HEK293 (cell line): ENCODE data around the gene PHRF1.

Experiments used
- CTCF ChIA-PET: fragments of 350-600 bp; formaldehyde crosslinking; extraction: SDS; loops from one replicate; lab custom pipeline; 2021; ENCODE audit warnings: antibody characterized with exemption; lab: Yijun Ruan, JAX
- POLR2A ChIA-PET: fragments of 300-600 bp; formaldehyde crosslinking; extraction: SDS; loops from one replicate; lab custom pipeline; 2020; ENCODE audit warnings: antibody characterized with exemption, inconsistent platforms; lab: Yijun Ruan, JAX
- H3K27ac ChIP-seq: fragments of 200-500 bp; sonication (Bioruptor generic); 2 replicates; pipeline ENCODE4 v1.5.1; 2014; ENCODE audit warnings: low read depth, low read length, control low read depth, inconsistent platforms; ENCODE audit errors: extremely low read depth
- H3K36me3 ChIP-seq, 2 experiments: fragments of 200-500 bp in 1 of 2; sonication (Bioruptor generic) in 1 of 2; 1 replicate in 1 of 2; 2 replicates in 1 of 2; pipeline ENCODE4 v1.5.1; 2014 to 2017; ENCODE audit warnings: inconsistent platforms in 2 of 2, low read length in 2 of 2; ENCODE audit not compliant: control insufficient read depth in 2 of 2, insufficient read depth in 1 of 2
- H3K4me1 ChIP-seq: fragments of 200-500 bp; sonication (Bioruptor generic); 2 replicates; pipeline ENCODE4 v1.5.1; 2014; ENCODE audit warnings: mild to moderate bottlenecking, low read length, inconsistent platforms; ENCODE audit not compliant: control insufficient read depth, insufficient read depth
- H3K4me3 ChIP-seq: 2 replicates; pipeline ENCODE4 v1.5.1; 2011; ENCODE audit warnings: low read depth, mild to moderate bottlenecking, control low read depth, low read length, moderate library complexity
- H3K9me3 ChIP-seq: fragments of 200-500 bp; sonication (Bioruptor generic); 2 replicates; pipeline ENCODE4 v1.5.1; 2014; ENCODE audit warnings: low read depth, low read length, inconsistent platforms; ENCODE audit not compliant: control insufficient read depth, insufficient read depth
- REPIN1 ChIP-seq: fragments of 450-650 bp; formaldehyde crosslinking; IDR thresholded peaks from 2 replicates; pipeline ENCODE4 v1.5.1; 2017; ENCODE audit warnings: missing biosample characterization, missing genetic modification characterization, low read depth
- SCRT2 ChIP-seq: fragments of 450-650 bp; formaldehyde crosslinking; IDR thresholded peaks from 2 replicates; pipeline ENCODE4 v1.5.1; 2016; ENCODE audit warnings: missing biosample characterization, missing genetic modification characterization
- ZBTB20 ChIP-seq: fragments of 450-650 bp; formaldehyde crosslinking; IDR thresholded peaks from 2 replicates; pipeline ENCODE4 v1.5.1; 2016; ENCODE audit warnings: missing biosample characterization, missing genetic modification characterization
- ZBTB8A ChIP-seq: fragments of 450-650 bp; formaldehyde crosslinking; IDR thresholded peaks from 2 replicates; pipeline ENCODE4 v1.5.1; 2016; ENCODE audit warnings: missing biosample characterization, missing genetic modification characterization
- ZNF148 ChIP-seq: fragments of 450-650 bp; formaldehyde crosslinking; IDR thresholded peaks from 2 replicates; pipeline ENCODE4 v1.5.0; 2017; ENCODE audit warnings: missing biosample characterization, missing genetic modification characterization, borderline replicate concordance
- ZNF48 ChIP-seq: fragments of 450-650 bp; formaldehyde crosslinking; IDR thresholded peaks from 2 replicates; pipeline ENCODE4 v1.5.1; 2016; ENCODE audit warnings: missing biosample characterization, missing genetic modification characterization
- ZNF585B ChIP-seq: fragments of 450-650 bp; formaldehyde crosslinking; IDR thresholded peaks from 2 replicates; pipeline ENCODE4 v1.5.1; 2016; ENCODE audit warnings: missing biosample characterization, missing genetic modification characterization
- ZNF830 ChIP-seq: fragments of 450-650 bp; IDR thresholded peaks from 2 replicates; pipeline ENCODE4 v1.5.0; 2018; ENCODE audit warnings: missing biosample characterization, missing genetic modification characterization, low read depth, mild to moderate bottlenecking, moderate library complexity
- ZSCAN16 ChIP-seq: fragments of 450-650 bp; formaldehyde crosslinking; IDR thresholded peaks from 2 replicates; pipeline ENCODE4 v1.5.1; 2016; ENCODE audit warnings: missing biosample characterization, missing genetic modification characterization
- ZSCAN30 ChIP-seq: fragments of 450-650 bp; IDR thresholded peaks from 2 replicates; pipeline ENCODE4 v1.5.1; 2018; ENCODE audit warnings: missing biosample characterization, mild to moderate bottlenecking, missing genetic modification characterization, moderate library complexity
- TF ChIP-seq, protein P1 (sequence below): fragments of 450-650 bp; formaldehyde crosslinking; IDR thresholded peaks from 2 replicates; pipeline ENCODE4 v1.5.1; 2016; ENCODE audit warnings: missing biosample characterization, missing genetic modification characterization
- TF ChIP-seq, protein P2 (sequence below): fragments of 450-650 bp; formaldehyde crosslinking; conservative IDR thresholded peaks from 2 replicates; pipeline ENCODE4 v1.5.1; 2016; ENCODE audit warnings: low read depth, missing biosample characterization, missing genetic modification characterization
- TF ChIP-seq, protein P3 (sequence below): fragments of 450-650 bp; formaldehyde crosslinking; IDR thresholded peaks from 2 replicates; pipeline ENCODE4 v1.5.1; 2016; ENCODE audit warnings: missing biosample characterization, missing genetic modification characterization

The PHRF1 gene

DNA sequence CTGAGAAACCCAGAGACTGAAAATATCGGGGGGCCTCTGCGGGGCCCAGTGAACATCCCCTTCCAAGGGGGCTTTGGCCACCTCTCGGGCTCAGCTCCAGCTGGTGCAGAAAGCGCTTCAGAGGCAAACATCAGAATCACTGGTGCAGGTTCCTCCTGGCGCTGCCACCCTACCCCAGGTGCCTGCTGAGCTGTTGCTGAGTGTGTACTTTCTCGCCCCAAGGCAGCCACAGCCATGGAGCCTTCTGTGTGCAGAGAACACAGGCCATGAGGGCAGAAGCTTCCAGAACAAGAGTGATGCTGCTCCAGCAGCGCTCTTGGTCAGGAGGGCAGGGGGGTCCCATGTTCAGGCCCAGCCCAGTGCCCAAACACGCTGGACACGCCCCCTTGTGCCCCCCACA, 67.1 kb downstream of the PHRF1 start:
- no peaks in the 10 kb centered on the region for H3K4me1 ChIP-seq
- peaks cover 0 to 66% of the 10 kb centered on the region in 2 experiments; a peak in 2 of 3 replicates for H3K36me3 ChIP-seq
- ChIA-PET CTCF (interaction anchor here (0.6 kb wide), 1 partner anchor 105 kb away, joined by 6 read pairs; no protein-coding TSS in a partner anchor), POLR2A (no interaction called here)
- H3K27ac ChIP-seq, result no peak overlapping the region
- TF ChIP-seq SCRT2 (tag by site-specific recombination) (no peak), ZSCAN16 (tag by site-specific recombination) (no peak), REPIN1 (tag by site-specific recombination) (no peak), ZSCAN30 (no peak), ZNF830 (tag by site-specific recombination) (no peak), ZNF585B (tag by site-specific recombination) (no peak), ZBTB20 (tag by site-specific recombination) (no peak), ZNF148 (tag by site-specific recombination) (no peak)
- TF ChIP-seq, protein P1, sequence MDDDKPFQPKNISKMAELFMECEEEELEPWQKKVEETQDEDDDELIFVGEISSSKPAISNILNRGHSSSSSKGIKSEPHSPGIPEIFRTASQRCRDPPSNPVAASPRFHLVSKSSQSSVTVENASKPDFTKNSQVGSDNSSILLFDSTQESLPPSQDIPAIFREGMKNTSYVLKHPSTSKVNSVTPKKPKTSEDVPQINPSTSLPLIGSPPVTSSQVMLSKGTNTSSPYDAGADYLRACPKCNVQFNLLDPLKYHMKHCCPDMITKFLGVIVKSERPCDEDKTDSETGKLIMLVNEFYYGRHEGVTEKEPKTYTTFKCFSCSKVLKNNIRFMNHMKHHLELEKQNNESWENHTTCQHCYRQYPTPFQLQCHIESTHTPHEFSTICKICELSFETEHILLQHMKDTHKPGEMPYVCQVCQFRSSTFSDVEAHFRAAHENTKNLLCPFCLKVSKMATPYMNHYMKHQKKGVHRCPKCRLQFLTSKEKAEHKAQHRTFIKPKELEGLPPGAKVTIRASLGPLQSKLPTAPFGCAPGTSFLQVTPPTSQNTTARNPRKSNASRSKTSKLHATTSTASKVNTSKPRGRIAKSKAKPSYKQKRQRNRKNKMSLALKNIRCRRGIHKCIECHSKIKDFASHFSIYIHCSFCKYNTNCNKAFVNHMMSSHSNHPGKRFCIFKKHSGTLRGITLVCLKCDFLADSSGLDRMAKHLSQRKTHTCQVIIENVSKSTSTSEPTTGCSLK, result no peak
- TF ChIP-seq, protein P2, sequence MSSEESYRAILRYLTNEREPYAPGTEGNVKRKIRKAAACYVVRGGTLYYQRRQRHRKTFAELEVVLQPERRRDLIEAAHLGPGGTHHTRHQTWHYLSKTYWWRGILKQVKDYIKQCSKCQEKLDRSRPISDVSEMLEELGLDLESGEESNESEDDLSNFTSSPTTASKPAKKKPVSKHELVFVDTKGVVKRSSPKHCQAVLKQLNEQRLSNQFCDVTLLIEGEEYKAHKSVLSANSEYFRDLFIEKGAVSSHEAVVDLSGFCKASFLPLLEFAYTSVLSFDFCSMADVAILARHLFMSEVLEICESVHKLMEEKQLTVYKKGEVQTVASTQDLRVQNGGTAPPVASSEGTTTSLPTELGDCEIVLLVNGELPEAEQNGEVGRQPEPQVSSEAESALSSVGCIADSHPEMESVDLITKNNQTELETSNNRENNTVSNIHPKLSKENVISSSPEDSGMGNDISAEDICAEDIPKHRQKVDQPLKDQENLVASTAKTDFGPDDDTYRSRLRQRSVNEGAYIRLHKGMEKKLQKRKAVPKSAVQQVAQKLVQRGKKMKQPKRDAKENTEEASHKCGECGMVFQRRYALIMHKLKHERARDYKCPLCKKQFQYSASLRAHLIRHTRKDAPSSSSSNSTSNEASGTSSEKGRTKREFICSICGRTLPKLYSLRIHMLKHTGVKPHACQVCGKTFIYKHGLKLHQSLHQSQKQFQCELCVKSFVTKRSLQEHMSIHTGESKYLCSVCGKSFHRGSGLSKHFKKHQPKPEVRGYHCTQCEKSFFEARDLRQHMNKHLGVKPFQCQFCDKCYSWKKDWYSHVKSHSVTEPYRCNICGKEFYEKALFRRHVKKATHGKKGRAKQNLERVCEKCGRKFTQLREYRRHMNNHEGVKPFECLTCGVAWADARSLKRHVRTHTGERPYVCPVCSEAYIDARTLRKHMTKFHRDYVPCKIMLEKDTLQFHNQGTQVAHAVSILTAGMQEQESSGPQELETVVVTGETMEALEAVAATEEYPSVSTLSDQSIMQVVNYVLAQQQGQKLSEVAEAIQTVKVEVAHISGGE (tag by site-specific recombination), result no peak
- TF ChIP-seq, protein P3, sequence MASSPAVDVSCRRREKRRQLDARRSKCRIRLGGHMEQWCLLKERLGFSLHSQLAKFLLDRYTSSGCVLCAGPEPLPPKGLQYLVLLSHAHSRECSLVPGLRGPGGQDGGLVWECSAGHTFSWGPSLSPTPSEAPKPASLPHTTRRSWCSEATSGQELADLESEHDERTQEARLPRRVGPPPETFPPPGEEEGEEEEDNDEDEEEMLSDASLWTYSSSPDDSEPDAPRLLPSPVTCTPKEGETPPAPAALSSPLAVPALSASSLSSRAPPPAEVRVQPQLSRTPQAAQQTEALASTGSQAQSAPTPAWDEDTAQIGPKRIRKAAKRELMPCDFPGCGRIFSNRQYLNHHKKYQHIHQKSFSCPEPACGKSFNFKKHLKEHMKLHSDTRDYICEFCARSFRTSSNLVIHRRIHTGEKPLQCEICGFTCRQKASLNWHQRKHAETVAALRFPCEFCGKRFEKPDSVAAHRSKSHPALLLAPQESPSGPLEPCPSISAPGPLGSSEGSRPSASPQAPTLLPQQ (tag by site-specific recombination), result no peak
- H3K4me3 ChIP-seq, result no peak overlapping the region
- H3K9me3 ChIP-seq, result no peaks in the 10 kb centered on the region

DNA sequence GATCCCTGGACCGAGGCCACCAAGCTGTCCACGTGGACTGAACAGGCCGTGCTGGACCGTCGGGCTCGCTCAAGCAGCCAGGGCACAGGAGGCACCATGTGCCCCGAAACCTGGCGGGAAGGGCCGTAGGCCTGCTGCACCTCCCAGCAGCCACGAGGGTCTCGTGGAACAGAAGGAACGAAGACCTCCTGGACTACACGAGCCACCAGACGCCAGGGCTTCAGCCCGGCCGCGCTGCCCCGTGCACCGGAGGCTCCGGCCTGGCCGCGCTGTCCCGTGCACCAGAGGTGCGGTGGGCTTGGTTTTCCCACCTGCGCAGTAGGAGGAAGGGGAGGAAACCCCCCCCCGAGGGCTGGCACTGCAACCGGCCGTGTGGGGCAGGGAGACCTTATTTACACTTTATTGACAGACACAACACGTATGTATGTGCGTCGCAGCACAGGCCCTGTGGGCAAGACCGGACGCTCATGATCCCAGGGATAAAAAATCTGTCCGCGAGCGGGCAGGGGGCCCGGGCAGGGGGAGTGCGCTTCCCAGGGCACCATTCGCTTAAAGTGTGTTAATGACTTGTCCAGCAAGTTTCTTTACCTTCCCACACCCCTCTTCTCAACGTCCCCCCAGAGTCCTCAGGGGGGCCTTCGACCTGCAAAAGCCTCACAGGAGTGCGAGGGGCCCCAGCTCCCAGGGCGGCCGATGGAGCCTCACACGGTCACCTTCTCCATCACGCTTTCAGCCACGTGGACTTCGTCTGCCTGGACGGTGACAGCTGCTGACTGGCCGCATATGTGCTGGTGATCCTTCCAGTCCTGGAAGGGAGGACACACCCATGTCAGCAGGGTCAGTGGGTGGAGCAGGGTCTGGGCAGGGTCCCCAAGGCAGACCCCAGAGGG, 67.8 kb downstream of the PHRF1 start:
- ChIA-PET POLR2A (no interaction called here), CTCF (interaction anchor here (0.6 kb wide), 1 partner anchor 104 kb away, joined by 6 read pairs; no protein-coding TSS in a partner anchor)
- H3K36me3 ChIP-seq, result peaks cover 0 to 71% of the 10 kb centered on the region in 2 experiments; a peak in 2 of 3 replicates
- no peaks in the 10 kb centered on the region for H3K4me1 ChIP-seq
- H3K9me3 ChIP-seq, result no peaks in the 10 kb centered on the region
- no peak overlapping the region for H3K4me3 ChIP-seq
- TF ChIP-seq ZBTB8A (tag by site-specific recombination) (0 out of 2 replicates have a peak, but pooled peaks have one; percentile 32), ZNF48 (tag by site-specific recombination) (no peak)
- H3K27ac ChIP-seq, result no peak overlapping the region
